WTC11 (cell line): ENCODE results near the gene PSMG1. TPM values are rescaled to one million over a fixed set of nuclear protein-coding genes. Genes with fewer than 3 reads are reported as not detected.

Experiments
- ATAC-seq: fragments of 200-7000 bp; cut with Tn5 transposase; 2 replicates; pipeline ENCODE4 v1.10.0; 2021; ENCODE audit warnings: mild to moderate bottlenecking, moderate library complexity
- CTCF ChIA-PET: fragments of 300-600 bp; sonication (Branson Sonifier 250); formaldehyde crosslinking; loops from one replicate; lab custom pipeline; 2021; ENCODE audit warnings: antibody characterized with exemption; lab: Charles Lee
- POLR2A ChIA-PET: fragments of 350-600 bp; sonication (Branson Sonifier 250); formaldehyde crosslinking; loops from one replicate; lab custom pipeline; 2021; ENCODE audit warnings: antibody characterized with exemption; lab: Charles Lee
- DNase-seq: peaks from one replicate; pipeline ENCODE4 v3.0.0; 2021; ENCODE audit warnings: low spot score
- H3K27ac Mint-ChIP-seq: 2 replicates; pipeline ENCODE4 v1.8.0; 2021; ENCODE audit warnings: mixed read lengths
- H3K27me3 Mint-ChIP-seq: 2 replicates; pipeline ENCODE4 v1.8.0; 2021; ENCODE audit warnings: low read depth, mild to moderate bottlenecking, moderate library complexity, mixed read lengths
- H3K36me3 Mint-ChIP-seq: 2 replicates; pipeline ENCODE4 v1.8.0; 2021; ENCODE audit warnings: mixed read lengths
- H3K4me1 Mint-ChIP-seq: 2 replicates; pipeline ENCODE4 v1.8.0; 2022; ENCODE audit warnings: mixed read lengths
- H3K4me3 Mint-ChIP-seq: 2 replicates; pipeline ENCODE4 v1.8.0; 2021; ENCODE audit warnings: mild to moderate bottlenecking, moderate library complexity, mixed read lengths
- H3K9me3 Mint-ChIP-seq: 2 replicates; pipeline ENCODE4 v1.8.0; 2021; ENCODE audit warnings: mixed read lengths
- ARID4B ChIP-seq: sonication (generic); formaldehyde crosslinking; IDR thresholded peaks from 2 replicates; pipeline ENCODE4 v1.8.0; 2023; ENCODE audit warnings: missing genetic modification reagents, mild to moderate bottlenecking, borderline replicate concordance
- ATF1 ChIP-seq: sonication (generic); formaldehyde crosslinking; IDR thresholded peaks from 2 replicates; pipeline ENCODE4 v1.8.1; 2023; ENCODE audit warnings: mild to moderate bottlenecking, moderate library complexity, missing genetic modification reagents
- ATF2 ChIP-seq: sonication (generic); formaldehyde crosslinking; IDR thresholded peaks from 2 replicates; pipeline ENCODE4 v1.8.1; 2022; ENCODE audit warnings: low read depth, missing genetic modification reagents, borderline replicate concordance
- CTCF ChIP-seq: fragments of 200-600 bp; IDR thresholded peaks from 2 replicates; pipeline ENCODE4 v1.8.0; 2022; ENCODE audit warnings: antibody characterized with exemption
- E2F1 ChIP-seq: sonication (generic); formaldehyde crosslinking; IDR thresholded peaks from 2 replicates; pipeline ENCODE4 v1.8.0; 2022; ENCODE audit warnings: mild to moderate bottlenecking, missing genetic modification reagents
- FOXJ3 ChIP-seq: sonication (generic); formaldehyde crosslinking; IDR thresholded peaks from 2 replicates; pipeline ENCODE4 v1.9.0; 2021; ENCODE audit warnings: missing genetic modification reagents, mild to moderate bottlenecking, borderline replicate concordance
- FOXP4 ChIP-seq: sonication (generic); formaldehyde crosslinking; IDR thresholded peaks from 2 replicates; pipeline ENCODE4 v1.8.0; 2022; ENCODE audit warnings: mild to moderate bottlenecking, missing genetic modification reagents
- MAX ChIP-seq: sonication (generic); formaldehyde crosslinking; IDR thresholded peaks from 2 replicates; pipeline ENCODE4 v1.8.0; 2022; ENCODE audit warnings: mild to moderate bottlenecking, missing genetic modification reagents
- NFATC4 ChIP-seq: fragments of 250-450 bp; sonication (Bioruptor Pico); IDR thresholded peaks from 2 replicates; pipeline ENCODE4 v1.9.0; 2021; ENCODE audit warnings: mild to moderate bottlenecking
- RORB ChIP-seq: fragments of 250-450 bp; sonication (Bioruptor Pico); IDR thresholded peaks from 2 replicates; pipeline ENCODE4 v1.9.0; 2021; ENCODE audit warnings: mild to moderate bottlenecking
- TP53 ChIP-seq: sonication (generic); formaldehyde crosslinking; IDR thresholded peaks from 2 replicates; pipeline ENCODE4 v1.8.1; 2023; ENCODE audit warnings: mild to moderate bottlenecking, missing genetic modification reagents
- USF1 ChIP-seq: sonication (generic); formaldehyde crosslinking; IDR thresholded peaks from 2 replicates; pipeline ENCODE4 v1.8.0; 2022; ENCODE audit warnings: mild to moderate bottlenecking, missing genetic modification reagents
- ZNF232 ChIP-seq: sonication (generic); formaldehyde crosslinking; IDR thresholded peaks from 2 replicates; pipeline ENCODE4 v1.8.0; 2022; ENCODE audit warnings: mild to moderate bottlenecking, missing genetic modification reagents
- ZNF416 ChIP-seq: fragments of 250-450 bp; sonication (Bioruptor Pico); IDR thresholded peaks from 2 replicates; pipeline ENCODE4 v1.9.0; 2021; ENCODE audit warnings: mild to moderate bottlenecking, inconsistent platforms
- ZNF532 ChIP-seq: fragments of 250-450 bp; sonication (Bioruptor Pico); IDR thresholded peaks from 2 replicates; pipeline ENCODE4 v1.9.0; 2021; ENCODE audit warnings: mild to moderate bottlenecking, borderline replicate concordance
- total RNA-seq: library from RNA; stranded (reverse); gene quantifications from 3 replicates; pipeline ENCODE4 v1.2.3, GENCODE V29; 2021

Gene PSMG1
- total RNA-seq, 1 experiment from 2014 or later, result 70.4 TPM

GRCh38 chr21:39169906-39170305 lies 13.3 kb downstream of the PSMG1 start (continued):
- no peak for TF ChIP-seq MAX
- no peak for TF ChIP-seq FOXP4 (CRISPR knock-in tag)
- TF ChIP-seq NFATC4, result no peak
- no peak for TF ChIP-seq ARID4B (CRISPR knock-in tag)
- TF ChIP-seq RORB, result no peak
- no peak for TF ChIP-seq FOXJ3 (CRISPR knock-in tag)
- TF ChIP-seq ATF2 (CRISPR knock-in tag), result no peak
- TF ChIP-seq ZNF416 (CRISPR knock-in tag), result no peak
- no peak for TF ChIP-seq USF1 (CRISPR knock-in tag)

- CTCF ChIA-PET, result no interaction called here
- Mint-ChIP-seq H3K4me3 (no peak overlapping the region), H3K36me3 (peaks cover 39% of the 10 kb centered on the region), H3K4me1 (no peaks in the 10 kb centered on the region), H3K27ac (no peak overlapping the region), H3K27me3 (peaks cover under 1% of the 10 kb centered on the region), H3K9me3 (peaks cover 26% of the 10 kb centered on the region)
- POLR2A ChIA-PET, result no interaction called here
- no peak for DNase-seq
- no peak for ATAC-seq
- TF ChIP-seq RORB (no peak), TP53 (CRISPR knock-in tag) (no peak), E2F1 (CRISPR knock-in tag) (no peak), CTCF (no peak), FOXJ3 (CRISPR knock-in tag) (no peak), ZNF532 (no peak), USF1 (CRISPR knock-in tag) (no peak), MAX (no peak), ZNF232 (CRISPR knock-in tag) (no peak), ATF1 (CRISPR knock-in tag) (no peak)
Observed at GRCh38 chr21:39168800-39169199, 14.5 kb downstream of the PSMG1 start.
